MM.1S (cell line): ENCODE measurements around the gene ORC4.

Experiments
- DNase-seq: peaks from one replicate; pipeline ENCODE4 v3.0.0-alpha.2; 2015
- H2AFZ ChIP-seq: fragments of 300-600 bp; sonication (generic); 2 replicates; pipeline ENCODE4 v1.6.0; 2016; ENCODE audit warnings: antibody characterized with exemption, low read length
- H3F3A ChIP-seq: fragments of 300-600 bp; sonication (generic); 2 replicates; pipeline ENCODE4 v1.6.1; 2016; ENCODE audit warnings: mild to moderate bottlenecking, antibody characterized with exemption, low read length, moderate library complexity, mixed read lengths; ENCODE audit not compliant: insufficient read depth
- H3K27ac ChIP-seq: fragments of 300-600 bp; sonication (generic); 2 replicates; pipeline ENCODE4 v1.5.1; 2016; ENCODE audit warnings: mild to moderate bottlenecking, low read length
- H3K27me3 ChIP-seq: fragments of 300-600 bp; sonication (generic); replicated peaks from 2 replicates; pipeline ENCODE4 v1.6.0; 2016; ENCODE audit warnings: low read length; ENCODE audit not compliant: insufficient read depth
- H3K36me3 ChIP-seq: fragments of 300-600 bp; sonication (generic); replicated peaks from 2 replicates; pipeline ENCODE4 v1.6.1; 2016; ENCODE audit warnings: mild to moderate bottlenecking, low read length, mixed read lengths; ENCODE audit not compliant: insufficient read depth
- H3K4me1 ChIP-seq: fragments of 300-600 bp; sonication (generic); 2 replicates; pipeline ENCODE4 v1.6.1; 2016; ENCODE audit warnings: low read length, mixed read lengths
- H3K4me2 ChIP-seq: fragments of 300-600 bp; sonication (generic); 2 replicates; pipeline ENCODE4 v1.6.0; 2016; ENCODE audit warnings: low read depth, low read length
- H3K4me3 ChIP-seq: fragments of 300-600 bp; sonication (generic); 2 replicates; pipeline ENCODE4 v1.5.1; 2016; ENCODE audit warnings: low read length, mixed read lengths
- H3K79me2 ChIP-seq: fragments of 300-600 bp; sonication (generic); 2 replicates; pipeline ENCODE4 v1.6.1; 2016; ENCODE audit warnings: mixed run types, low read length, mixed read lengths
- H3K9ac ChIP-seq: fragments of 300-600 bp; sonication (generic); 2 replicates; pipeline ENCODE4 v1.6.1; 2016; ENCODE audit warnings: low read length, mixed read lengths
- H3K9me2 ChIP-seq: fragments of 300-600 bp; sonication (generic); replicated peaks from 2 replicates; pipeline ENCODE4 v1.6.1; 2016; ENCODE audit warnings: mild to moderate bottlenecking, low read length, mixed read lengths; ENCODE audit not compliant: insufficient read depth
- H3K9me3 ChIP-seq: fragments of 300-600 bp; sonication (generic); replicated peaks from 2 replicates; pipeline ENCODE4 v1.6.1; 2016; ENCODE audit warnings: mild to moderate bottlenecking, low read length, mixed read lengths; ENCODE audit not compliant: insufficient read depth
- H4K20me1 ChIP-seq: fragments of 300-600 bp; sonication (generic); 2 replicates; pipeline ENCODE4 v1.6.1; 2016; ENCODE audit warnings: mild to moderate bottlenecking, low read length, moderate library complexity, mixed read lengths; ENCODE audit not compliant: insufficient read depth
- EZH2 ChIP-seq: fragments of 300-600 bp; sonication (generic); optimal IDR thresholded peaks from 2 replicates; pipeline ENCODE3; 2017; ENCODE audit warnings: low read depth, mild to moderate bottlenecking, antibody characterized with exemption, low read length, mixed read lengths
- EZH2phosphoT487 ChIP-seq: fragments of 300-600 bp; sonication (generic); IDR thresholded peaks from 2 replicates; pipeline ENCODE4 v1.6.1; 2018; ENCODE audit warnings: antibody characterized with exemption, low read length
- TF ChIP-seq, protein P1 (sequence below): fragments of 300-600 bp; sonication (generic); IDR thresholded peaks from 2 replicates; pipeline ENCODE4 v1.5.1; 2016; ENCODE audit warnings: antibody characterized with exemption, low read length, mixed read lengths

Gene ORC4

DNA sequence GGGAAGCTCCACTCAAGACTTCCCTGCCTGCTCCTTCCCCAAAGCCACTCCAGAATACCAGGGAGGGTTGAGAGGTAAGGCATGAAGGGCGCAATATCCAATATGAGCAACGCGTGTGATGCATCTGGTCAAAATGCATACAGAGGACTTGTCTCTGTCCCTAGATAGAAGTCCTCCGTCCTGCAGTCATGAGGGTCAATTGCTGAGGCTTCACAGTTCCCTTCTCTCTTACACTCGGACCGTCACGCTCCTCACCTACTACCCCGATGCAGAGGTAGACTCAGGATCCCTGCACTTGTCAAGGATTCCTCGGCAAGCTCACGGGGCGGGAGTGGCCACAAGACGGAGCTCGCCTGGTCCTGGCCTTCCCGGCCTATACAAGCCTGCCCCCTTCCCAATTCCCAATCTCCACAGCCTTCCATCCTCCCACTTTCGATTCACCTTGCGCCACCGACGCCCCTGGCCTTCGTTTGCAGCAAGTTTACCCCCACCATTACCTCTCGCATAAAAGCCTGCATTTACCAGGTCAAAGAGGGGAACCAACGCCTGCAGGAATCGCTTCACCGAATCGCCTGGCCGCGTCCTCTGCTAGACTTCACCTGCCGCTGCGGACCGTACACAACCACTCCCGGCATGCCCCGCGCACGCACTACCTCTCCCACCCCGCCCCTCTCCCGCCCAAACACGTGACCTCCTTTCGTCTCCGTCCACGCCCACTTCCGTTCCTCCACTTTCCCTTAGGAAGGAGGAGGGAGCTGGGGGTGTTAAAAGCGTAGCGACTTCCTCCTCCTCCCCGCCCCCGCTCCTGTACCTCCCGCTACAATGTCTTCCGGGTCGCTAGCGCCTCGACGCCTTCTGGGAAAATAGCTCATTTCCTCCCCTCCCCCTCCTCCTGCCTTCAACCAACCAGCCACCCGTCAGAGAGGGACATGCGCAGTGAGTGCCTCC is at the start of gene ORC4:
Gene ORC4, minus strand, starts transcription at position 627 of the 948 bp plus-strand sequence. CDS start 44,779 bp downstream, outside the sequence.
- H3K9me2 ChIP-seq: no peaks in the 10 kb centered on the region
- peak; percentile 99 for DNase-seq
- no peak for TF ChIP-seq EZH2phosphoT487
- TF ChIP-seq, protein P1, sequence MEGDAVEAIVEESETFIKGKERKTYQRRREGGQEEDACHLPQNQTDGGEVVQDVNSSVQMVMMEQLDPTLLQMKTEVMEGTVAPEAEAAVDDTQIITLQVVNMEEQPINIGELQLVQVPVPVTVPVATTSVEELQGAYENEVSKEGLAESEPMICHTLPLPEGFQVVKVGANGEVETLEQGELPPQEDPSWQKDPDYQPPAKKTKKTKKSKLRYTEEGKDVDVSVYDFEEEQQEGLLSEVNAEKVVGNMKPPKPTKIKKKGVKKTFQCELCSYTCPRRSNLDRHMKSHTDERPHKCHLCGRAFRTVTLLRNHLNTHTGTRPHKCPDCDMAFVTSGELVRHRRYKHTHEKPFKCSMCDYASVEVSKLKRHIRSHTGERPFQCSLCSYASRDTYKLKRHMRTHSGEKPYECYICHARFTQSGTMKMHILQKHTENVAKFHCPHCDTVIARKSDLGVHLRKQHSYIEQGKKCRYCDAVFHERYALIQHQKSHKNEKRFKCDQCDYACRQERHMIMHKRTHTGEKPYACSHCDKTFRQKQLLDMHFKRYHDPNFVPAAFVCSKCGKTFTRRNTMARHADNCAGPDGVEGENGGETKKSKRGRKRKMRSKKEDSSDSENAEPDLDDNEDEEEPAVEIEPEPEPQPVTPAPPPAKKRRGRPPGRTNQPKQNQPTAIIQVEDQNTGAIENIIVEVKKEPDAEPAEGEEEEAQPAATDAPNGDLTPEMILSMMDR: peak; percentile 40
- peak within 1 kb of the TSS; percentile 90 for H3K4me2 ChIP-seq
- H3K36me3 ChIP-seq: no peaks in the 10 kb centered on the region
- no peaks in the 10 kb centered on the region for H3K9me3 ChIP-seq
- H2AFZ ChIP-seq: peak within 1 kb of the TSS; percentile 87
- H4K20me1 ChIP-seq: no peaks in the 10 kb centered on the region
- peaks cover 22% of the 10 kb centered on the region for H3F3A ChIP-seq
- peaks cover 20% of the 10 kb centered on the region for H3K4me1 ChIP-seq
- peak within 1 kb of the TSS; percentile 93 for H3K9ac ChIP-seq
- H3K27me3 ChIP-seq: no peaks in the 10 kb centered on the region
- peaks cover 92% of the 10 kb centered on the region for H3K79me2 ChIP-seq
- H3K4me3 ChIP-seq: peak within 1 kb of the TSS; percentile 93
- peak within 1 kb of the TSS; percentile 93 for H3K27ac ChIP-seq

DNA sequence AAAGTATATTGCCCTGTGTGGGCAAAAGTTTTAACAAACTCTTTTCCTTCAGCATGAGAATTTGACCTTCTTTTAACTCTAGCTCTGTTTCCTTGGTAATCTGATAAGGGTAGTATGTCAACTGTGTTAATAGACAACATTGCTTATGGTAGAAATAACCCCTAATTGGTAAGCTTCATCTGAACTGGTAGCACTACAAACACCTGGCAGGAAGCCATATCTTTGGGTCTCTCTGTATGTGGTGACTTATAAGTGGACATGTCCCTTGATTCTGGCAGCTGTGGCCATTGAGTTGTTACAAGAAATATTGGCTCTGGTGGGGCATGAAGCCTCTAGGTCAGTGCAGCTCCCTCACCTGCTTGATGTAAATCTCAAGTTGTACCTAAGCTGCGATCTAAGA is 47.3 kb upstream of the ORC4 start:
- no peaks in the 10 kb centered on the region for H3K9me2 ChIP-seq
- DNase-seq: no peak

DNA sequence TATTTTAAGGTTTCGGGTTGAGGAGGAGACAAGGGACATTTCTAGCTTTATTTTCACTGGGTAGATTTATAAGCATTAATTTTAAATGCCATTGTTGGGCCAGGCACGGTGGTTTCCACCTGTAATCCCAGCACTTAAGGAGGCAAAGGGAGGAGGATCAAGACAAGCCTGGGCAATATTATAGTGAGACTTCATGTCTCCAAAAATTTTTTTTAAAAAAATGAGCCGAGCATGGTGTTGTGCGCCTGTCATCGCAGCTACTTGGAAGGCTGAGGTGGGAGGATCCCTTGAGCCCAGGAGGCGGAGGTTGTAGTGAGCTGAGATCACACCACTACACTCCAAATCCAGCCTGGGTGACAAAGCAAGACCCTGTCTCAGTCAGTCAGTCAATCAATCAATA is 45.4 kb upstream of the ORC4 start:
- no peaks in the 10 kb centered on the region for H3K9me3 ChIP-seq
- no peaks in the 10 kb centered on the region for H3K36me3 ChIP-seq
- no peaks in the 10 kb centered on the region for H4K20me1 ChIP-seq
- no peak for DNase-seq
- H3K4me2 ChIP-seq: no peak overlapping the region
- no peak overlapping the region for H3K9ac ChIP-seq
- H3K4me1 ChIP-seq: no peaks in the 10 kb centered on the region
- TF ChIP-seq EZH2 (no peak), EZH2phosphoT487 (no peak)
- TF ChIP-seq, protein P1: no peak
- no peak overlapping the region for H3K4me3 ChIP-seq
- no peak overlapping the region for H2AFZ ChIP-seq
- H3K9me2 ChIP-seq: no peaks in the 10 kb centered on the region
- no peaks in the 10 kb centered on the region for H3F3A ChIP-seq
- no peak overlapping the region for H3K27ac ChIP-seq
- H3K27me3 ChIP-seq: no peaks in the 10 kb centered on the region
- no peaks in the 10 kb centered on the region for H3K79me2 ChIP-seq

More for the DNA sequence above, 47.3 kb upstream of the ORC4 start:
- Histone ChIP-seq H3F3A (no peaks in the 10 kb centered on the region), H3K4me2 (no peak overlapping the region), H3K4me1 (no peaks in the 10 kb centered on the region), H3K9ac (no peak overlapping the region), H3K36me3 (no peaks in the 10 kb centered on the region), H3K79me2 (no peaks in the 10 kb centered on the region), H3K9me3 (no peaks in the 10 kb centered on the region), H3K27ac (no peak overlapping the region), H3K27me3 (no peaks in the 10 kb centered on the region), H3K4me3 (no peak overlapping the region), H4K20me1 (no peaks in the 10 kb centered on the region), H2AFZ (no peak overlapping the region)
- TF ChIP-seq EZH2 (no peak), EZH2phosphoT487 (no peak)
- TF ChIP-seq, protein P1: no peak
